IPS-18c (cell line): ENCODE results near the gene NKG7.

Source experiments
- H3K4me3 ChIP-seq: 2 replicates; pipeline ENCODE4 v1.7.0; 2013; ENCODE audit warnings: low read depth, mild to moderate bottlenecking, low read length, moderate library complexity; ENCODE audit not compliant: insufficient read depth
- H3K9me3 ChIP-seq: one replicate; pipeline ENCODE4 v1.6.1; 2013; ENCODE audit warnings: mild to moderate bottlenecking, low read length, moderate library complexity; ENCODE audit not compliant: control insufficient read depth, insufficient read depth

The NKG7 gene

GRCh38 chr19:51367565-51368365, 4.7 kb downstream of the NKG7 start:
- H3K4me3 ChIP-seq, result peak overlapping the region; percentile 85
- no peaks in the 10 kb centered on the region for H3K9me3 ChIP-seq

- peak overlapping the region; percentile 85 for H3K4me3 ChIP-seq
- no peaks in the 10 kb centered on the region for H3K9me3 ChIP-seq
These were observed 5.2 kb downstream of the NKG7 start for GRCh38 chr19:51367255-51367564.

- Histone ChIP-seq H3K9me3 (no peaks in the 10 kb centered on the region), H3K4me3 (peak overlapping the region; percentile 85)
These were observed 5.8 kb downstream of the NKG7 start for GRCh38 chr19:51366389-51367254.

- no peaks in the 10 kb centered on the region for H3K9me3 ChIP-seq
- H3K4me3 ChIP-seq, result peak within 1 kb of the TSS; percentile 85
These were observed 6.5 kb downstream of the NKG7 start, which contains the start of gene ETFB for GRCh38 chr19:51365965-51366388. Gene ETFB, minus strand, starts transcription at chr19:51366388. Its CDS starts 62 bp downstream, at chr19:51366326.

GRCh38 chr19:51365211-51365964, 7.1 kb downstream of the NKG7 start:
- Histone ChIP-seq H3K4me3 (peak overlapping the region; percentile 71), H3K9me3 (no peaks in the 10 kb centered on the region)

- Histone ChIP-seq H3K4me3 (no peak overlapping the region), H3K9me3 (no peaks in the 10 kb centered on the region)
These were observed 8.0 kb downstream of the NKG7 start for GRCh38 chr19:51364200-51365106.

GRCh38 chr19:51361239-51361638, 11.2 kb downstream of the NKG7 start:
- H3K4me3 ChIP-seq, result no peak overlapping the region

GRCh38 chr19:51359294-51359693, 13.2 kb downstream of the NKG7 start:
- Histone ChIP-seq H3K4me3 (no peak overlapping the region), H3K9me3 (no peaks in the 10 kb centered on the region)

More at GRCh38 chr19:51361239-51361638, 11.2 kb downstream of the NKG7 start:
- H3K9me3 ChIP-seq, result no peaks in the 10 kb centered on the region

GRCh38 chr19:51357952-51358351, 14.5 kb downstream of the NKG7 start:
- no peak overlapping the region for H3K4me3 ChIP-seq
- H3K9me3 ChIP-seq, result no peaks in the 10 kb centered on the region

- Histone ChIP-seq H3K4me3 (no peak overlapping the region), H3K9me3 (no peaks in the 10 kb centered on the region)
These were observed 16.2 kb downstream of the NKG7 start for GRCh38 chr19:51356159-51356801.

- Histone ChIP-seq H3K9me3 (no peaks in the 10 kb centered on the region), H3K4me3 (no peak overlapping the region)
These were observed 17.7 kb downstream of the NKG7 start for GRCh38 chr19:51354742-51355148.

- no peaks in the 10 kb centered on the region for H3K9me3 ChIP-seq
- H3K4me3 ChIP-seq, result no peak overlapping the region
These were observed 18.2 kb downstream of the NKG7 start for GRCh38 chr19:51354103-51354741.

- Histone ChIP-seq H3K4me3 (no peak overlapping the region), H3K9me3 (no peaks in the 10 kb centered on the region)
These were observed 19.6 kb downstream of the NKG7 start for GRCh38 chr19:51352783-51353360.

GRCh38 chr19:51351266-51351990, 21.0 kb downstream of the NKG7 start:
- H3K9me3 ChIP-seq, result no peaks in the 10 kb centered on the region
- no peak overlapping the region for H3K4me3 ChIP-seq
